Ecto neural progenitor cell (in vitro differentiated cells): ENCODE measurements around the gene AKAP17A.
"Not testable (repeated sequence)": the region's sequence is repeated elsewhere in the genome, so short reads cannot be mapped to it uniquely, and the experiment has no call there.

Experiments used
- DNase-seq: peaks from one replicate; pipeline ENCODE4 v3.0.0-alpha.2; 2018; ENCODE audit warnings: low spot score

Gene AKAP17A, protein sequence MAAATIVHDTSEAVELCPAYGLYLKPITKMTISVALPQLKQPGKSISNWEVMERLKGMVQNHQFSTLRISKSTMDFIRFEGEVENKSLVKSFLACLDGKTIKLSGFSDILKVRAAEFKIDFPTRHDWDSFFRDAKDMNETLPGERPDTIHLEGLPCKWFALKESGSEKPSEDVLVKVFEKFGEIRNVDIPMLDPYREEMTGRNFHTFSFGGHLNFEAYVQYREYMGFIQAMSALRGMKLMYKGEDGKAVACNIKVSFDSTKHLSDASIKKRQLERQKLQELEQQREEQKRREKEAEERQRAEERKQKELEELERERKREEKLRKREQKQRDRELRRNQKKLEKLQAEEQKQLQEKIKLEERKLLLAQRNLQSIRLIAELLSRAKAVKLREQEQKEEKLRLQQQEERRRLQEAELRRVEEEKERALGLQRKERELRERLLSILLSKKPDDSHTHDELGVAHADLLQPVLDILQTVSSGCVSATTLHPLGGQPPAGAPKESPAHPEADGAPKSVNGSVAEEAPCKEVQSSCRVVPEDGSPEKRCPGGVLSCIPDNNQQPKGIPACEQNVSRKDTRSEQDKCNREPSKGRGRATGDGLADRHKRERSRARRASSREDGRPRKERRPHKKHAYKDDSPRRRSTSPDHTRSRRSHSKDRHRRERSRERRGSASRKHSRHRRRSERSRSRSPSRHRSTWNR

DNA sequence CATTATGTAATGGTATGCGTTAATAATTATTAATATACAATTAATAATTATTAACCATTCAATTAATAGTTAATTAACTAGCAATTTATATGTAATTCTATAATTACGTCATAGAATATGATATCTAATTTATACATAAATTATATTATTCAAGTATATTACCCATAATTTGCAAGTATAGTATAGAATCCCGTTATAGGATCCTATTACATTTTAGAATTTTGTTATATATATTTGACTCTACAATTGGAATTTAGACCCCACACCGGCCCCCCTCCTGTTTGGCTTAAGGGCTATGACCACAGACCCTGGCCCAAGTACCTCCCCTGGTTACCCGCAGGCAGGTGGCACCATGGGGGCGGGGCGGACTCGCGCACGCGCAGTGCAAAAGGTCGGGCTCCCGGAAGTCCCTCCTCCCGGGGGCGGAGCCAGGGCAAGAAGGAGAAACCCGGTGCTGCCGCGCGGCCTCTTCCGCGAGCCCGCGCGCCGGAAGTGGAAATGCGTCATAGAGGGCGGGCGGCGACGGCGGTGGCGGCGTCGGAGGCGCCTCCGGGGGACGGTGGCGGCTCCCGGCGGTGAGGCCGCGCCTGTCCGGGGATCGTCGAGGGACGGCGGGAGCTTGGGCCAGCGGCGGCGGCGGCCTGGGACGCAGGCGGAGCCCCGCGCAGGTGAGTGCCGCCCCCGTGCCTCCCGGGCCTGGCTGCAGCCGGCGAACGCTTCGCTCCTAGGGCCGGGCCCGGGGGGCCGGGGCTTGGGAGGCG is at the start of gene AKAP17A:
AKAP17A (plus strand) TSS at position 503 of the 761 bp plus-strand sequence. CDS start 1,859 bp downstream, outside the sequence.
- DNase-seq = peak; percentile 99

DNA sequence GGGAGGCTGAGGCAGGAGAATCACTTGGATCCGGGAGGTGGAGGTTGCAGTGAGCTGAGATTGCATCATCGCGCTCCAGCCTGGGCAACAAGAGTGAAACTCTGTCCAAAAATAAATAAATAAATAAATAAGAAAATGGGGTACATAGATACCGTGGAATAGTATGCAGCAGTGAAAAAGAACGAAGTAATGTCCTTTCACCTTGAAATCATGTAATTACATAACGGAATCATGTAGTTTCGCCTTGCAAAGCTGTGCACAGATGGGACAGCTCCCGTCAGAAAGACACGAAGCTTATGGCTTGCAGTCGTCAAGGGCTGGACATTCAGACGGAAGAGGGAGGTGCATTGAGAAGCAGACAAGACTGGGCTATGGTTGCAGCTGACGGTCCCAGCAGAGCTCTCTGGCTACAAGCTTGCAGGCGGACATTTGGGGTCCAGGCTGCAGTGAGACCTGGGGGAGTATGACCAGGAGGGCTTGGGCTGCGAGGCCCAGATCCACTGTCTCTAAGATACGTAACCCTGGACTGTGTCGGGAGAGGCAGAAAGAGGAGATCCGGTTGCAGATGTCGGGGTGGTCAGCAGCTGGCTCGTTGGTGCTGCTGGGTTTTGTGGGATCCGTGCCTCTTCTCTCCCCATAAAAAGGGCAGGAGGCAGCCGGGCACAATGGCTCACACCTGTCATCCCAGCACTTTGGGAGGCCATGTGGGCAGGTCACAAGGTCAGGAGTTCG is 48.2 kb upstream of the AKAP17A start:
- DNase-seq = no peak

DNA sequence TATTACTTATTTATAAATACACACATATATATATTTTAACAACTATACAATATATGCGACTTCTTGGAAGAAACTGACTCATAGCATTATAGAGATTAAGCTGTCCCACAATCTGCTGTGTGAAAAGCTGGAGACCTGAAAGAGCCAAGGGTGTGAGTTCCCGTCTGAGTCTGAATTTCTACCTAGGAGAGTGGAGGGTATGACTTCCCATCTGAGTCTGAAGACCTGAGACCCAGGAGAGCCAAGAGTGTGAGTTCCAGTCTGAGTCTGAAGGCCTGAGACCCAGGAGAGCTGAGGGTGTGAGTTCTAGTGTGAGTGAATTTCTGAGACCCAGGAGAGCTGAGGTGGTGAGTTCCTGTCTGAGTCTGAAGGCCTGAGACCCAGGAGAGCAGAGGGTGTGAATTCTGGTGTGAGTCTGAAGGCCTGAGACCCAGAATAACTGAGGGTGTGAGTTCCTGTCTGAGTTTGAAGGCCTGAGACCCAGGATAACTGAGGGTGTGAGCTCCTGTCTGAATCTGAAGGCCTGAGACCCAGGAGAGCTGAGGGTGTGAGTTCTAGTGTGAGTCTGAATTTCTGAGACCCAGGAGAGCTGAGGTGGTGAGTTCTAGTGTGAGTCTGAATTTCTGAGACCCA is 45.5 kb upstream of the AKAP17A start:
- DNase-seq = no peak

DNA sequence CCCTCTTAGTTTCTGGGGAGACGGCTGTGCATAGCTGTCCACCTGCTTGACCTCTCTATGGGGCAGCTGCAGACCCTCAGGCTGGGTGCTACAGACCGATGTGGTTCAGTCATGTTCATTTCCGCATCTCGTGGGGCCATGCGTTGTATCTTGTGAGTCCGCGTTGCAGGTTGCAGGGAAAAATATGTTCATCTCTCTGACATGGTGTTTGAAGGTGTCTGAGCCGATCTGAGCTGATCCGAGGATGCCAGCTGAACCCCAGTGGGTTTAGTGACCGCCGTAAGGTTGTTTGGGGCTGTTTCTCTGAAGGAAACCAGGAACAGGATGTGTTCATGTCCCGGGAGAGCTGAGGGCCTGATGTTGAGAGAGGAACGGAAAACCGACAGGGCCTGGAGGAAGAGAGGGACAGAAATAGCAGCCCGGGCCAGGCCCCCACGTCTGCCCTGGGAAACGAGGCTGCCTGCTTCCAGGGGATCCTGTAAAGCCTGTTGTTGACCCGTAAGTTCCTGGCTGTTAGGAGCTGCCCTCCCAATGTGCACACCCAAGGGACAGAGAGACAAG is 44.6 kb upstream of the AKAP17A start:
- DNase-seq = no peak

DNA sequence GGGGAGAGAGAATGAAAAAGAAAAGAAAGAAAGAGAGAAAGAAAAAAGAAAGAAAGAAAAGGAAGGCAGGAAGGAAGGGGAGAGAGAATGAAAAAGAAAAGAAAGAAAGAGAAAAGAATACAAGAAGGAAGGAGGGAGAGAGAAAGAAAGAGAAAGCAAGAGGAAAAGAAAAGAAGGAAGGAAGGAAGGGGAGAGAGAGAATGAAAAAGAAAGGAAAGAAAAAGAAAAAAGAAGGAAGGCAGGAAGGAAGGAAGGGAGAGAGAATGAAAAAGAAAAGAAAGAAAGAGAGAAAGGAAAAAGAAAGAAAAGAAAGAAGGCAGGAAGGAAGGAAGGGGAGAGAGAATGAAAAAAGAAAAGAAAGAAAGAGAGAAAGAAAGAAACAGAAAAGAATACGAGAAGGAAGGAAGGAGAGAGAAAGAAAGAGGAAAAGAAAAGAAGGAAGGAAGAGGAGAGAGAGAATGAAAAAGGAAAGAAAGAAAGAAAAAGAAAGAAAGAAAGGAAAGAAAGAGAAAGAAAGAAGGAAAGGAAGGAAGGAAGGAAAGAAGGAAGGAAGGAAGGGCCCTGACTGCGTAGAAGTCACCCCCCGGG is 39.4 kb upstream of the AKAP17A start:
- DNase-seq = no peak

DNA sequence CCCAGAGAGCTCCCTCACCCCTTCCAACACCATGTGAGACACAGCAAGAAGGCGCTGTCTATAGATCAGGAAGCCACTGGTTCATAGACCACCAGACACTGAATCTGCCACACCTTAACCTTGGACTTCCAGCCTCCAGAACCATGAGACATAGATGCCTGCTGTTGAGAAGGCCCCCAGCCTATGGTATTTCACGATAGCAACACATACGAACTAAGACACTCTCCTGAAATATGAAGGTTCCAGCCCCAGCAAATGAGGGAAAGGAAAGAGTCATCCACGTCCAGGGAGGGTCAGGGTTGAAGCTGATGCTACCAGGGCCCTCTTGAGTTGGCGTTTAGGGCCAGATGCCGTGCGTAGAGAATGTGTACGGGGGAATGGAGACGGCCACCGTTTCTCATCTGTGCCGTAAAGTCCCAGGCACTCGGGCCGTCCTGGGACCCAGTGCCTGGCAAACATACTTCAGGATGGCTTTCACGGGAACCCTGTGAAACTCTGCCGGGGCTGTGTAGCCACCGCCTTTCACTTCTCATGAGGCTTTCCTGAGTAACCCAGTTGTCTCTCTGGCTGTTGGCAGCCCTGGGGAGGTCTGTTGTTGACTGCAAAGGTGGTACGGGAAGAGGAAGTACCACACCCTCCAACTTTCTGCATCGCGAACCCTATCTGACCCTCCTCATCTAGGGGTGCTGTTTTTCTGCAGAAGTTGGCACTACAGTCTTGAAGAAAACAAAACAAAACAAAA is 36.8 kb upstream of the AKAP17A start:
- DNase-seq = no peak

DNA sequence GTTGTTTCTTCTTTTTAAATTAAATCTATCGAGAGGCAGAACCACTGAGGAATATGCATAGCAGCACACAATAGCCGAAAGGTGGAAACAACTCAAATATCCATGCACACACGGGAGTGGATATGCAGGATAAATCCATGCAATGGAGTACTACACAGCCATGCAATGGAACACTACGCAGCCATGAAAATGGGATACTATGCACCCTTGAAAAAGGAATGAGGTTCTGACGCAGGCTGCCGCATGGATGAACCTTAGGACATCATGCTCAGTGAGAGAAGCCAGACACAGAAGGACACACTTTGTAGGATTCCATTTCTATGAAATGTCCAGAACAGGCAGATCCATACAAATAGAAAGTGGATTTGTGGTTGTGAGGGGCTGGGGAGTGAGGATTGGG is 36.0 kb upstream of the AKAP17A start:
- DNase-seq = no peak

DNA sequence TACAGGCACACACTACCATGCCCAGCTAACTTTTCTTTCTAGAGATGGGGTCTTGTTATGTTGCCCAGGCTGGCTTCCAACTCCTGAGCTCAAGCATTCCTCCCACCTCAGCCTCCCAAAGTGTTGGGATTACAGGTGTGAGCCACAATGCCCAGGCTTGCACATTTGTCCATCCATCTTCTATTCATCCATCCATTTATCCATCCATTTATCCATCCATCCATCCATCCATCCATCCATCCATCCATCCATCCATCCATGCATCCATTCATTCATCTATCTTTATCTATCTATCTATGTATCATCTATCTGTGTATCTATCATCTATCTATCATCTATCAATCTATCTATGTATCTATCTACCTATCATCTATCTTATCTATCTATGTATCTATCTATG is 34.0 kb upstream of the AKAP17A start:
- not testable (repeated sequence) for DNase-seq

DNA sequence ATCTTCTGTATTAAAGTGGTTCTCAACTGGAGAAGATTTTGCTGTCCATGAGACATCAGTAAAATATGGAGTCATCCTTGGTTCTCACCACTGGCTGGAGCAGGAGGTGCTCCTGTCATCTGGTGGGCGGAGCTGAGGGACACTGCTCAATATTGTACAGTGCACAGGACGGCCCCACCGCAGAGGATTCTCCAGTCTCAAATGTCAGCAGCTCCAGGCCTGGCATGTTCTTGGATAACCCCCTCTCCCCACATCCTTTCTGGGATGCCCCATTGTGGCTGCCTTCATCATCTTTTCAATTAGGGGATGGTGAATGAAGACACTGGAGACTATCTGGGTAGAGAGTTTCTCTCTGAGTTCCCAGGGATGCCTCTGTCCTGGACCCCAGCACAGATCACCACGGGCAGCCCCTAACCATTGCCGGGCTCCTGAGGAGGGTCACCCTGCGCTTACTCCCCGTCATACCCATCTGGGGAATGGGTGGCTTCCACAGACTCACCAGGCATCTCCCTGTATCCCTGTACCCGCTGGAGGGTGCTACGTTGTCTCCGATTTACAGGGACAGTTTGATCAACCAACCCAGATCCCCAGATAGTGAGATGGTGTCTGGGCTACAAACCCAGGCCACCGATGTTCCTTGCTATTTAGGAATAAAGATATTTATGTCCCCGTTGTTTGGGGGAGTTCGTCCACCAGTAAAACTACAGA is 32.5 kb upstream of the AKAP17A start:
- no peak for DNase-seq

DNA sequence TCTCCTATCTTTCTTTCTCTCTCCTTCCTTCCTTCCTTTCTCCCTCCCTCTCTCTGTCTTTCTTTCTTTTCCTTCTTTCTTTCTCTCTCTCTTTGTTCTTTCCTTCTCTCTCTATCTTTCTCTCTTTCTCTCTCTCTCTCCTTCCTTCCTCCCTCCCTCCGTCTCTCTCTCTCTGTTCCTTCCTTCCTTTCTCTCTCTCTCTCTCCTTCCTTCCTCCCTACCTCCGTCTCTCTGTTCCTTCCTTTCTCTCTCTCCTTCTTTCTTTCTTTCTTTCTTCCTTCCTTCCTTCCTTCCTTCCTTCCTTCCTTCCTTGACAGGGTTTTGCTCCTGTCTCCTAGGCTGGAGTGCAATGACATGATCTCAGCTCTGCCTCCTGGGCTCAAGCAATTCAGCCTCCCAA is 30.2 kb upstream of the AKAP17A start:
- no peak for DNase-seq

DNA sequence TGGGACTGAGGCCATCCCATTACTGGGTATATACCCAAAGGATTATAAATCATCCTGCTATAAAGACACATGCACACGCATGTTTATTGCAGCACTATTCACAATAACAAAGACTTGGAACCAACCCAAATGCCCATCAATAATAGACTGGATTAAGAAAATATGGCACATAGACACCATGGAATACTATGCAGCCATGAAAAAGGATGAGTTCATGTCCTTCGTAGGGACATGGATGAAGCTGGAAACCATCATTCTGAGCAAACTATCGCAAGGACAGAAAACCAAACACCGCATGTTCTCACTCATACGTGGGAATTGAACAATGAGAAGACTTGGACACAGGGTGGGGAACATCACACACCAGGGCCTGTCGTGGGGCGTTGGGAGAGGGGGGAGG is 27.3 kb upstream of the AKAP17A start:
- not testable (repeated sequence) for DNase-seq

DNA sequence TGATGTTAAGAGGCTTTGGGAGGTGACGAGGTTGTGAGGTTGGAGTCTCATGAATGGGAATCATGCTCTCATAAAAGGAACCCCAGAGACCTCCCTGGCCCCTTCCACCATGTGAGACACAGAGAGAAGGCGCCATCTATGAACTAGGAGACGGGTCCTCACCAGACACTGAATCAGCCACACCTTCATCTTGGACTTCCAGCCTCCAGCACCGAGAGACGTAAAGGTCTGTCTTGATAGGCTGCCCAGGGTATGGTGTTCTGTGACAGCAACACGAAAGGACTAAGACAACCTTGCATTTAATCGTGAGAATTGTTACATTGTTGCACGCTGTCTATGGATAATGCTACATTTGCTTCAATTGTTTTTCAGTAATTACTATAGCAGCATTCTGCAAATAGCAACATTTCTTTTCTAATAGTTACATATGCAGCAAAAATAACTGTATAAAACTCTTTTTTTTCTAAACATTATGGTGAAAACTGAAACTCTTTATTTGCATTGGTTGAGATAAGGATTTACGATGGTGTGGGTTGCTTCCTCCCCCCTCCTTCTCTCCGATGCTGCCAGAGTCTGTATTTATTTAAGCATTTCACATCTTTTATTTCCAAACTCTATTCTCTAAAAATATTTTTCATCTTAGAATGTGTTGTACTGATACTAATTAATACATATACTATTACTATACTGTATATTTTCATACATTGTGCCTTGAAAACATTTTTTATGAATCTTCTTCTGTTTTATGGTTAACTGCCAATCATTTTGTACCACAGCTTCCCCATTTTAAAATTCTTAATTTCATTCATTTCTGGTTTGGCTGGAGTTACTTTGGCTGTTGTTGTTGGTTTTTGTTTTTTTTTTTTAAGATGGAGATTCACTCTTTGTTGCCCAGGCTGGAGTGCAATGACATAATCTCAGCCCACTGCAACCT is 26.4 kb upstream of the AKAP17A start:
- DNase-seq = no peak

DNA sequence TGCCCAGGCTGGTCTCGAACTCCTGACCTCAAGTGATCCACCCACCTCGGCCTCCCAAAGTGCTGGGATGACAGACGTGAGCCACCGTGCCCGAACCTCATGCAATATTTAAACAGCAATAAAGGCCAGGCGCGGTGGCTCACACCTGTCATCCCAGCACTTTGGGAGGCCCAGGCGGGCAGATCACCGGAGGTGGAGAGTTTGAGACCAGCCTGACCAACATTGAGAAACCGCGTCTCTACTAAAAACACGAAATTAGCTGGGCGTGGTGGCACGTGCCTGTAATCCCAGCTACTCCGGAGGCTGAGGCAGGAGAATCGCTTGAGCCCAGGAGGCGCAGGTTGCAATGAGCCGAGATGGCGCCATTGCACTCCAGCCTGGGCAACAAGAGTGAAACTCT is 17.2 kb upstream of the AKAP17A start:
- not testable (repeated sequence) for DNase-seq

DNA sequence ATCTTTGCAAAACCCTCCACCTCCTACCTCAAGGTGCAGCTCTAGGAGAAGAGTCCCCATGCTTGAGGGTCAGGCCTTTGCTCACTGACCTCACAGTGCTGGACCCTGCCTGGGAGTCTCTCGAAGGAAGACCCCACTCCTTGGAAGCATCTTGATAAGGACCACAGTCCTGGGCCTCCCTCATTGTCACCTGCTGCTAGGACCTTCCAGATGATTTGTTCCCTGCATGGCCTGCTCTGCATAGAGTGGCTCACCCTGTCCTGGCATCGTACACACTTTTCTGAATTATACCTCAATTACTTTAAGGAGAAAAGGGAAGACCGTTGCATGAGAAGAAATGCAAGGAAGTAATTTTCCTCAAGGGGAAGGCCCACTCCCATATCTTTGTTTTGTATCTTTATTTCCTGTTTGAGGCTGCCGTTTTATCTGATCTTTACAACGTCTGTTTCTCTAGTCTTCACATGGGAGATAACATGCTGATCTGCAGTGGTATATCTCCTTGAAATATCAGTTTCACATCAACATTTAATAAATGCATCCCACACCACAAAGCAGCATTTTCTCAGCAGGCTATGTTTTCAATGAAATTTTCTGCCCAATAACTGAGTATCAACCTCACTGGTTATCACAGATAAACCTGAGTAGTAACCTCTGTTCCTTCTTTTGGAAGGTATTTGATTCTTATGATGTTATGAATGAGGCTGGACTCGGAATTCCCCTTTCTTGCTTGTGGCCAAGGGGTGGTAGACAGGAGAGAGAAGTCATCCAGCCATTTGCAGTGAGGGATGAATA is 15.0 kb upstream of the AKAP17A start:
- no peak for DNase-seq

DNA sequence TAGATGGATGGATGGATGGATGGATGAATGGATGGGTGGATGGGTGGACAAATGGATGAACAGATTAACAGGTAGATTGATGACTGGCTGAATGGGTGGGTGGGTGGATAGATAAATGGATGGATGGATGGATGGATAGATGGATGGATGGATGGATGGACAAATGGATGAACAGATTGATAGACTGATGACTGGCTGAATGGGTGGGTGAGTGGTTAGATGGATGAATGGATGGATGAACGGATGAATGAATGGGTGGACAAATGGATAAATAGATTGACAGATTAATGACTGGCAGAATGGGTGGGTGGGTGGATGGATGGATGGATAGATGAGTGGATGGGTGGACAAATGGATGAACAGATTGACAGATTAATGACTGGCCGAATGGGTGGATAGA is 13.6 kb upstream of the AKAP17A start:
- no peak for DNase-seq

DNA sequence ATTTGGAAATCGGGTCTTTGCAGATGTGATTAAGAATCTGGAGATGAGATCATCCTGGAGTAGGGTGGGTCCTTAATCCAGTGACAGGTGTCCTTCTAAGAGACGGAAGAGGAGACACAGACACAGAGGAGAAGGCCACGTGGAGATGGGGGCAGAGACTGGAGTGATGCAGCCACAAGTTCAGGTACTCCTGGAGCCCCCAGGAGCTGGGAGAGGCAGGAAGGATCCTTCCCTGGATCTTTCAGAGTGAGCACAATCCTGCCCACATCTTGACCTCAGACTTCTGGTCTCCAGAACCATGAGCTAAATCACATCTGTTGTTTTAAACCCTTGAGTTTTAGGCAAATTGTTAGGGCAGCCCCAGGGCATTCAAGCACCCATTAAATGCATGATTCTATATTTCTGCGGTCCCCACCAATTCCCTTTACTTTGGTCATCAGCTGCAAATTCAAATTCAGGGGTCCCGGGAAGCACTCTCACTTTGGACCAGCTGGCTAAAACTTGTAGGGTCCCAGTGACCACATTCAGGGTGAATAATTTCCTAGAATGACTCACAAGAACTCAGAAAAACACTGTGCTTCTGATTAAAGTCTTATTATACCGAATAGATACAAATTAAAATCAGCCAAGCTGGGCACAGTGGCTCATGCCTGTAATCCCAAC is 12.8 kb upstream of the AKAP17A start:
- DNase-seq = no peak

DNA sequence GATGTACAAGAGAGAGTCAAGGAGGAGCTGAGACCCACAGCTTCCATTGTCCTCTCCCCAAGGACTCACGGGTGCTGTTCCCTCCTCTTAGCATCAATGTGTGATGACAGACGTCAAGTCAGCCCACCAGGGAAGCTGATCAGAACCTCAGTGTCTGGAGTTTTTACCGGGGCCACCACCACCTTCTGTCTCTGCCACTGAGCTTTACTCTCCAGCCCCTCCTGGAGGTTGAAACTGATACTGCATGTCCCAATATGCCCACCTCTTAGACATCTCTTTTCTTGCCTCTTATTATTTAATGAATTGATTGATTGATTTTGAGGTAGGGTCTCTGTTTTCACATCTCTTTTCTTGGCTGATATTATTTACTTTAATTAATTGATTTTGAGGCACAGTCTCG is 10.3 kb upstream of the AKAP17A start:
- no peak for DNase-seq
